ENCODE measurements around the gene DGKI.

GRCh38 chr7:137393570-137393969 is 453.2 kb downstream of the DGKI start:
- TF ChIP-seq CTCF (IDR thresholded peaks at IDR 0.05) (no peak), EZH2 (IDR thresholded peaks at IDR 0.05) (no peak), EZH2phosphoT487 (IDR thresholded peaks at IDR 0.05) (no peak)

Data from neural progenitor cell (in vitro differentiated cells).